Adipocyte (in vitro differentiated cells): Measurements from ENCODE around the gene TRIM49.
"Not testable (repeated sequence)": the region's sequence is repeated elsewhere in the genome, so short reads cannot be mapped to it uniquely, and the experiment has no call there.

Source experiments
- DNase-seq: peaks from one replicate; pipeline ENCODE4 v3.0.0-alpha.2; 2015; ENCODE audit warnings: low read depth
- H3K27me3 ChIP-seq: replicated peaks from 2 replicates; pipeline ENCODE4 v1.7.0; 2013; ENCODE audit warnings: mild to moderate bottlenecking, low read length, moderate library complexity; ENCODE audit not compliant: control insufficient read depth, insufficient read depth
- H3K36me3 ChIP-seq: 2 replicates; pipeline ENCODE4 v1.7.0; 2013; ENCODE audit warnings: low read length, mild to moderate bottlenecking, moderate library complexity; ENCODE audit not compliant: control insufficient read depth, insufficient read depth, severe bottlenecking
- H3K4me1 ChIP-seq: 2 replicates; pipeline ENCODE4 v1.7.0; 2013; ENCODE audit warnings: mild to moderate bottlenecking, low read length, moderate library complexity; ENCODE audit not compliant: control insufficient read depth, insufficient read depth
- H3K4me3 ChIP-seq: 2 replicates; pipeline ENCODE4 v1.7.0; 2013; ENCODE audit warnings: mild to moderate bottlenecking, low read length, moderate library complexity
- H3K9ac ChIP-seq: 2 replicates; pipeline ENCODE4 v1.7.0; 2013; ENCODE audit warnings: mild to moderate bottlenecking, low read length, moderate library complexity
- H3K9me3 ChIP-seq: 2 replicates; pipeline ENCODE4 v1.7.0; 2013; ENCODE audit warnings: mild to moderate bottlenecking, low read length, moderate library complexity; ENCODE audit not compliant: control insufficient read depth

The TRIM49 gene

GRCh38 chr11:89808475-89808874 is at the start of gene TRIM49:
Gene TRIM49, minus strand, starts transcription at chr11:89808575. Its CDS starts 4,106 bp downstream, at chr11:89804469.
- H3K36me3 ChIP-seq, H3K4me3 ChIP-seq, DNase-seq, H3K9me3 ChIP-seq, H3K9ac ChIP-seq, H3K27me3 ChIP-seq, H3K4me1 ChIP-seq: not testable (repeated sequence)

GRCh38 chr11:89826694-89827093 is 18.3 kb upstream of the TRIM49 start:
- not testable (repeated sequence) for H3K36me3 ChIP-seq, H3K4me1 ChIP-seq, DNase-seq, H3K9me3 ChIP-seq, H3K4me3 ChIP-seq, H3K27me3 ChIP-seq, H3K9ac ChIP-seq

- H3K4me3 ChIP-seq, H3K27me3 ChIP-seq, H3K4me1 ChIP-seq, H3K9ac ChIP-seq, H3K9me3 ChIP-seq, DNase-seq, H3K36me3 ChIP-seq: not testable (repeated sequence)
These were observed 11.6 kb upstream of the TRIM49 start for GRCh38 chr11:89820008-89820407.

- DNase-seq, H3K27me3 ChIP-seq, H3K4me3 ChIP-seq, H3K9ac ChIP-seq, H3K36me3 ChIP-seq, H3K4me1 ChIP-seq, H3K9me3 ChIP-seq: not testable (repeated sequence)
These were observed 5.2 kb upstream of the TRIM49 start for GRCh38 chr11:89813535-89813934.

GRCh38 chr11:89787506-89788063 is 20.8 kb downstream of the TRIM49 start:
- H3K4me1 ChIP-seq, H3K27me3 ChIP-seq, H3K4me3 ChIP-seq, H3K9me3 ChIP-seq, H3K36me3 ChIP-seq, DNase-seq, H3K9ac ChIP-seq: not testable (repeated sequence)

GRCh38 chr11:89785726-89786125 is 22.6 kb downstream of the TRIM49 start:
- not testable (repeated sequence) for H3K4me1 ChIP-seq, DNase-seq, H3K4me3 ChIP-seq, H3K9ac ChIP-seq, H3K9me3 ChIP-seq, H3K27me3 ChIP-seq, H3K36me3 ChIP-seq

GRCh38 chr11:89750822-89751221 is 57.6 kb downstream of the TRIM49 start:
- H3K27me3 ChIP-seq, H3K9ac ChIP-seq, DNase-seq, H3K9me3 ChIP-seq, H3K36me3 ChIP-seq, H3K4me1 ChIP-seq, H3K4me3 ChIP-seq: not testable (repeated sequence)
